Stimulated activated CD4-positive, alpha-beta T cell treated with anti-CD3 and anti-CD28 coated beads, Interleukin-1b, Interleukin-23, amount 100 ng/mL, for 24 hours (primary cell): ENCODE data around the gene NETO1.

Experiments
- DNase-seq, 4 experiments: peaks; one replicate each; pipeline ENCODE4 v3.0.0-alpha.2; 2020; ENCODE audit warnings: low read depth in 4 of 4, low spot score in 1 of 4

Gene NETO1

GRCh38 chr18:72846736-72847533 is 20.9 kb downstream of the NETO1 start:
- no peak for DNase-seq

- no peak for DNase-seq
These were observed 24.0 kb downstream of the NETO1 start for GRCh38 chr18:72843743-72844142.

GRCh38 chr18:72840109-72840508 is 27.7 kb downstream of the NETO1 start:
- DNase-seq, result no peak

- no peak for DNase-seq
These were observed 33.1 kb downstream of the NETO1 start for GRCh38 chr18:72834731-72835130.

GRCh38 chr18:72833471-72833870 is 34.3 kb downstream of the NETO1 start:
- no peak for DNase-seq

- DNase-seq, result no peak
These were observed 37.7 kb downstream of the NETO1 start for GRCh38 chr18:72830109-72830508.

GRCh38 chr18:72828601-72829000 is 39.2 kb downstream of the NETO1 start:
- no peak for DNase-seq

GRCh38 chr18:72826736-72827135 is 41.1 kb downstream of the NETO1 start:
- DNase-seq, result no peak

- DNase-seq, result no peak
These were observed 44.4 kb downstream of the NETO1 start for GRCh38 chr18:72823345-72823744.

GRCh38 chr18:72822202-72822601 is 45.6 kb downstream of the NETO1 start:
- no peak for DNase-seq

- no peak for DNase-seq
These were observed 47.2 kb downstream of the NETO1 start for GRCh38 chr18:72820571-72820970.

- no peak for DNase-seq
These were observed 48.7 kb downstream of the NETO1 start for GRCh38 chr18:72819050-72819449.

GRCh38 chr18:72811047-72811446 is 56.7 kb downstream of the NETO1 start:
- DNase-seq, result no peak

GRCh38 chr18:72808680-72809079 is 59.1 kb downstream of the NETO1 start:
- DNase-seq, result no peak

- DNase-seq, result no peak
These were observed 68.7 kb downstream of the NETO1 start for GRCh38 chr18:72799106-72799505.

GRCh38 chr18:72783530-72783929 is 84.3 kb downstream of the NETO1 start:
- no peak for DNase-seq

- DNase-seq, result no peak
These were observed 92.9 kb downstream of the NETO1 start for GRCh38 chr18:72774914-72775313.

GRCh38 chr18:72772916-72773315 is 94.9 kb downstream of the NETO1 start:
- DNase-seq, result no peak

- no peak for DNase-seq
These were observed 99.0 kb downstream of the NETO1 start for GRCh38 chr18:72768681-72769229.

- DNase-seq, result no peak
These were observed 105.2 kb downstream of the NETO1 start for GRCh38 chr18:72762515-72763122.

- DNase-seq, result no peak
These were observed 115.6 kb downstream of the NETO1 start for GRCh38 chr18:72752220-72752619.

- no peak for DNase-seq
These were observed 125.8 kb downstream of the NETO1 start for GRCh38 chr18:72742002-72742401.

- DNase-seq, result no peak
These were observed 129.7 kb downstream of the NETO1 start for GRCh38 chr18:72738136-72738535.
